Measurements from ENCODE around the gene ANLN.

- no peak for TF ChIP-seq CTCF (IDR thresholded peaks at IDR 0.05)
- no peak for TF ChIP-seq POLR2A (IDR thresholded peaks at IDR 0.05)
Observed at GRCh38 chr7:36439624-36440023, 50.0 kb downstream of the ANLN start.
